HG03520 (cell line): ENCODE measurements around the gene LRRIQ4.

Experiments
- ATAC-seq: cut with Tn5 transposase; IDR thresholded peaks from one replicate; pipeline ENCODE4 v1.9.1; 2021; ENCODE audit warnings: mild to moderate bottlenecking, moderate library complexity; ENCODE audit not compliant: unreplicated experiment

LRRIQ4 gene

DNA sequence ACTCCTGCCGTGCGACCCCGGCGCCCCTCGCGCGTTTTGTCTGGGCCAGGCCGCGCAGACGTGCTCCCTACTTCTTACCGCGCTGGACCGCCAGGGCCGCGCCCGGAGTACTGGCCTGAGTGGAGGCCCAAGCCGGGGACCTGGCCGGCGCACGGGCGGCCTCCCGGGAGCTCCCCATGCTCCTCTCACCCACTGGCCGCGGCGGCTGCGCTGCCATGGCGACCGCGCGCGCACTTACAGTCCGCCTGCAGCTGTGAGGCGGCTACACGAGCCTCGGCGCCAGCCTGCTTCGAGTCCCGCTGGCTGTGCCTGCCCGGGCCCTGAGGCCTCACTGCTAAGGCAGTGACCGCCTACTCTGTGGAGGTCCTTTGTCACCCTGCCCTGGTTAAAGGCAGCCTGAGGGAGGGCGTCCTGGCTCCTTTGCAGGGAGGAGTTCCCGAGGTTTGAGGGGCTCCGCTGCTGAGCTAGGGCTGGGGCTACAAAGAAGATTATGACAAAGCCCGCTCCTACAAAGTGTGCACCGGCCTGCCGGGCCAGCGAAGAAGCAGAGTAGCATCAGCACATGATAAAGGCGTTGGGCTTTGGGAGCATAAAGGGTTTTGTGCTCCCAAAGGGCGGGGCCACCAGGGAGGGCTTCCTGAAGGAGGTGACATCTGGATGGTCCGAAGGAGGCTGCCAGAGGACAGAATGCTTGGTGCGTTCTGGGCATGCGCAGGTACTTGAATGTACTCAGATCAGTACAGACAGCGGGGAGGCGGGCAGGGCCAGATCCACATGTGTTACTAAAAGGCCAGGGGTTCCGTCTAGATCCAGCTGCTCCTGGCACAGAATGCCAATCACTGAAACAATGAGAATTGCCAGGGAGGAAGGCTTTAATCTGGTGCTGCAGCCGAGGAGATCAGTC, at the start of gene LRRIQ4, which contains the start of gene LRRC34:
Gene LRRIQ4 (plus strand): TSS at position 539 of the 904 bp plus-strand sequence. CDS start 9,052 bp downstream, outside the sequence.
Gene LRRC34 (minus strand): TSS at position 573 of the 904 bp plus-strand sequence. CDS start 356 bp downstream, at position 217.
- ATAC-seq, result peak; percentile 57

DNA sequence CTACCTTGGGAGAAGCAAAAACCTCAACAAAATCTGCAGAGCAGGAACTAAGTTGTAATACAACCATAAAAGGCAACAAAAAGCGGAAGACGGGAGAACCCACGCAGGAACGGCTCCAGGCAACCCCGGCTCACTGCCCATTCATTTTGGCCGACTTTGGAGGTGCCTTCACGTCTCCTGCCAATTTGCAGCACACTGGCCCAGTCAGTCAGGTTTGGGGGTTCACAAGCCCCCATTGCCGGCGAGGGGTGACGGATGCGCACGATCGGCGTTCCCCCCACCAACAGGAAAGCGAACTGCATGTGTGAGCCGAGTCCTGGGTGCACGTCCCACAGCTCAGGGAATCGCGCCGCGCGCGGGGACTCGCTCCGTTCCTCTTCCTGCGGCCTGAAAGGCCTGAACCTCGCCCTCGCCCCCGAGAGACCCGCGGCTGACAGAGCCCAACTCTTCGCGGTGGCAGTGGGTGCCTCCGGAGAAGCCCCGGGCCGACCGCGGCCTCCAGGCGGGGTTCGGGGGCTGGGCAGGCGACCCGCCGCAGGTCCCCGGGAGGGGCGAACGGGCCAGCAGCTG, 48.3 kb upstream of the LRRIQ4 start:
- peak; percentile 23 for ATAC-seq

DNA sequence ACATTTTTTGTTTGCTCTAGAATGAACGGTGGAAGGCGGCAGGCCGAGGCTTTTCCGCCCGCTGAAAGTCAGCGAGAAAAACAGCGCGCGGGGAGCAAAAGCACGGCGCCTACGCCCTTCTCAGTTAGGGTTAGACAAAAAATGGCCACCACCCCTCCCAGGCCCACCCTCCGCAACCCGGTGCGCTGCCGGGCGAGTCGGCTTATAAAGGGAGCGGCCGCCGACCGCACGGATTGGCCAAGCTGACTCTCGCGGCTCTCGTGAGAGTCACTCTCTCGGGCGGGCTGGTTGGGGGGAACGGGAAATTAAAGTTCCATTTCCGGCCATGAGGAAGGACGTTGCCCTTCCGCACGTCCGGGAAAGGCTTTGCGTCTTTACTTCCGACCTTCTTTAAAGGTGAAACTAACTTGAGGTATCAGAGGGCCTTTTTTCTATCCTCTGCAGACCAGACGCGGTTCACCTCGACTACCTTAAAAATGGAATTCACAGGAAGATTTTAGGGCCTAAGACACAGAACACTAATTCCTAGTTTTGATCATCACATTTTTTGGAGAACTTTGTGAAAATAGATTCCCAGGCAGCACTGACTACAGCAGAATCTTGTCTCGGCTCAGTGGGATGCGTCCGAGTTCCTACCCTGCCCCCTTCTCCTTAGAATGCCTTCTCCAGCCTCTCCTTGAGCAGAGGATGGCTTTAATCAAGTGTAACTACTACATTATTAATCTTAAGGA, 47.6 kb upstream of the LRRIQ4 start, which contains the start of gene TERC:
Gene TERC (minus strand): TSS at position 179 of the 731 bp plus-strand sequence.
- peak; percentile 75 for ATAC-seq

DNA sequence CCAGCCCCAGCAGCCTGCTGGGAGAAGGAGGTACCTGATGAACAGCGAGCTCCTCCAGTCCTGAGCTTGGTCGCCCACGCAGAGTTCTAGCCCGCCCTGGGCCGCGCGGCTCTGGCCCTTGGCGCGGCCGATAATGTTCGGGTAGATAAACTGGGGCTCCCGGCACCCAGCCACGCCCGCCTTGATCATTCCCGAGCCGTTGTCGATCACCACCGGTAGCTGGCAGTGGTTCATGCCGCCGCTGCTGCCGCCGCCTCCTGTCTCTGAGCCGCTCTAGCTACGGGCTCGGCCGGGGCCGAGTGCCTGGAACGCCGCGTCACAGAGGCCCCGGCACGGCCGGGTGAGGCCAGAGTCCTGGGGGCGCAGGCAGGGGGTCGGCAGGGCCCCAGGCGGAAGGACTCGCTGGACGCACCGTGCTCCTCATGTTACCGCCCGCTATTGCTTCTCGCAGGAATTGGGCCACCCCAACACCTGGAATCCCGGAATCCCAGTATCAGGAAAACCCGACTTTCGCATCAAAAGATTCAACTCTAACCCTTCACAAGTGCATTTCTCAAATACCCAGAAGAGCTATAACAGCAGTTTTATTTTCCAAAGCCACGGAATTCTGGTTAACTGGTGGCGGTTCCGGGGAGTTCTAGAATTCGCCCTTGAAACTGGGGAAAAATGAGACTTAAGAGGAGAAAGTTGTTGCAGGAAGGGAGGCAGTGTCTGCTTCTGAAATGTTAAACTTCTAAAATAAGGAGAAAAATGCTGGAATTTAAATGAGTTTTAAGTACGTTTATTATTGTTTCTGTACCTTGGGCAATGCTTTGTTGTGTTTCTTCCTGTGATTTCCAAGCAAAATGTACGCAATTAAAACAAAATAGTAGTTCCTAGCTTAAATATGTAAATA, 43.1 kb upstream of the LRRIQ4 start, which contains the start of gene ACTRT3:
Gene ACTRT3 (minus strand): TSS at position 275 of the 895 bp plus-strand sequence. CDS start 41 bp downstream, at position 234.
- ATAC-seq, result peak; percentile 25

DNA sequence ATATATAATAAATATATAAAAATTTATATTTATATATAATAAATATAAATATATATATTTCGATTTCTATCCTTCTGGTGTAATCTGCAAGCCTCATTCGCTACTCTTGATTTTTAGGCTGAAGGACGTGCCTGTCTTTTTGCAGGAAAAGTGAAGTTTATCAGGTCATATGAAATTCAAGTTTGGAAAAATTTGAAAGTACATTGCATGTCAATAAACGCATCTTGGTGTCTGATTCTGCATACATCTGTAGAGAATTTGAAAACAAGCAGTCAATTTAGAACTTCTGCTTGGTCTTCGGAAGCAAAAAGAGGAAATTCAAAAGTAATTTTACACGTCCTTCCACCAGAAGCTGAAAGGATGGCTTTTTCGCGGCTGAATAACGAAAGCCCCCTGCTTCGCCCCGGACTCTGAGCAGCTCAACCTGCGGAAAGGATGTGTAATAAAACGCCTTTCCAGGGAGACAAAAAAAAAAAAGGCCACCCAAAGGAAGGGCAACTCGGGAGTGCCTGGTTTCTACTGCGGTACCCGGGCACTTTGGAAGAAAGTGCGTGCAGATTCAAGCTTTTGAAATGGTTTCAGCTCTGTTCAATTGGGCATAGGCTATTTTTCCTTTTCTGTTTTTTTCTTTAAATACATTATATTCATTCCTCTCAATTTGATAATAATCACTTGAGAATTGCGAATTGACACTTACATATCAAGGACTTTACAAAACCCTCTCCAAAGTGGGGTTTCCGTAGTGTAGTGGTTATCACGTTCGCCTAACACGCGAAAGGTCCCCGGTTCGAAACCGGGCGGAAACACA, 41.0 kb upstream of the LRRIQ4 start:
- no peak for ATAC-seq

DNA sequence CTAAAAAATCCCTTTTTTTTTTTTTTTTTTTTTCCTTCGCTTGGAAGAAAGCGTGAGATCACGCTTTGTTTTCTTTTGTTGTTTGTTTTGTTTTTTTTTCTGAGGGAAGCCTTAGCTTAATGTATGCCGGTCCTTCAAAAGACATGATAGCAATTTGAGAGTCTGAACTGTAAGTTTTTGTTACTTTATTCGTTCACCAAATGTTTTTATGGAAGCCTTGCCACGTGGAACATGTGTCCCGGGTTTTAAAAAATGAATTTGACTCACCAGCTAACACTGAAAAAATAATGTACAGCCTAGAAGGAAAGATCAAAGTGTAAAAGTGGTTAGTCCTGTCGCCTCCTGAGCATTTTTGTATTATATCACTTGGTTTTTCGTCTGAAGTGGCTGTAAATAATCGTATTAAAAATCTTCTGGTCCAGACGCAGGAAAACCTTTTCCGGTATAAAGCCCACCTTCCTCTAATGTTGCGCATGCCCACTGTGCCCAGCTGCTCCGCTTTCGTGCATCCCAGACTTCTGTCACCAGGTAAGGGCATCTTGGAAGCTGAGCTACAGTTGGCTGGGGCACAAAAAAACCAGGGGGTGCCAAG, 40.3 kb upstream of the LRRIQ4 start:
- no peak for ATAC-seq

DNA sequence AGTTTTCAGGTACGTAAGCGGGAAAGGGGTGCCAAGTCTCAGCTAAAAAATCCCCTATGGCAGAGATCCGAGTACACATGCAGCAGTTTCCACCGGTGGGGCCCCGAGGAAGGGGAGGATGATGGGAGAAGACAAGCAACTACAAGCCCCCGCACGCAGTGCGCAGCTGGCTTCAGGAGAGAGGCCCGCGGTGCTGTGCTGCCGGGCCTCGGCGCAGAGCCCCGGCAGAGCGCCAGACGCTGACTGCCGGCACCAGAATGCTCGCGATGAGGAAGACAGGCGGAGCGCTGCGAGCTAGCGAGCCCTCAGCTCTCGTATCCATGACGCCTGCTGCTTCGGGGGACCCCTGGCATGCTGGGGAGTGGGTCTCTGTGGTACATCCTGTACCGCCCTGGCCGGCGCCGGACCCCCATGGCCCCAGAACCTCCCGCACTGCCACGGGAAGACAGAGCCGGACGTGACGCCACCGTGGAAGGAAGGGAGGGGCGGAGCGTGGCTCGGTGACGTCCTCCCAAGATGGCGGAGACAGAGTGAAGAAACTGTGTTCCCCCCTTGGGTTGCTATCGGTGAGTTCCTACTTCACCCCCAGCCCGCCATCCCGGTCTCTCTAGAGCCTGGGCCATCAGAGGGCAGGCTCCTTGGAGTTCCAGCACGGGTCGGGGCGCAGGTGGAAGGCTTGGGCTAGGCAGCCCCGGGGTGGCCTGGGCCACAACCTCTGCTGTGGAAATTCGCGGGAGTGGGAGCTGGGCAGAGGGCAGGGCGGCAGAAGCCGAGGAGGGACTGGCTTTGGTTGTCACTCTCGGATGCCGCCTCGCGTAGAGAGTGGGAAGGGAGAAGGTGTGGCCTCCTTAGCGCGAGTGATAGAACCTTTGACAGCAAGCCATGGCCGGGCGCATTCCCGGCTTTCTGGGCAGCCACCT, 39.5 kb upstream of the LRRIQ4 start, which contains the start of gene MYNN:
Gene MYNN (plus strand): TSS at position 500 of the 920 bp plus-strand sequence. CDS start 900 bp downstream, outside the sequence.
- ATAC-seq, result peak; percentile 76

DNA sequence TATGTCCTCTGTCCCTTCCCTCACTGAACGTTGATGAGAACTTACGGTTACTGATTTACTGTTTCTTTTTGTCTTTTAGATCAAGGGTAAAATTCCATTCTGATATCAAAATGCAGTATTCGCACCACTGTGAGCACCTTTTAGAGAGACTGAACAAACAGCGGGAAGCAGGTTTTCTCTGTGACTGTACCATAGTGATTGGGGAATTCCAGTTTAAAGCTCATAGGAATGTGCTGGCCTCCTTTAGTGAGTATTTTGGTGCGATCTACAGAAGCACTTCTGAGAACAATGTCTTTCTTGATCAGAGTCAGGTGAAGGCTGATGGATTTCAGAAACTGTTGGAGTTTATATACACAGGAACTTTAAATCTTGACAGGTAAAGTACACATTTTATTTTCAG, 38.5 kb upstream of the LRRIQ4 start:
- ATAC-seq, result no peak

DNA sequence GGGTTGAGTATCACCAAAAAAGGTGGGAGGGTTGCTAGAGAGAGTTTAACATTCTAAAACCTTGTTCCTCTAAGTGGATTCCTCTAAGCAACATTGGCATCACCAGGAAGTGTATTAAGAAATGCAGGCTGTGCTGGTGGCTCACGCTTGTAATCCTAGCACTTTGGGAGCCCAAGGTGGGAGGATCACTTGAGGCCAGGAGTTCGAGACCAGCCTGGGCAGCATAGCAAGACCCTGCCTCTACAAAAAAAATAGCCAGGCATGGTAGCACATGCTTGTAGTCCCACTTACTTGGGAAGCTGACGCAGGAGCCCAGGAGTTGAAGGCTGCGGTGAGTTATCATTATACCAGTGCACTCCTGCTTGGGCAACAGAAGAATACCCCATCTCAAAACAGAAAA, 34.8 kb upstream of the LRRIQ4 start:
- no peak for ATAC-seq

DNA sequence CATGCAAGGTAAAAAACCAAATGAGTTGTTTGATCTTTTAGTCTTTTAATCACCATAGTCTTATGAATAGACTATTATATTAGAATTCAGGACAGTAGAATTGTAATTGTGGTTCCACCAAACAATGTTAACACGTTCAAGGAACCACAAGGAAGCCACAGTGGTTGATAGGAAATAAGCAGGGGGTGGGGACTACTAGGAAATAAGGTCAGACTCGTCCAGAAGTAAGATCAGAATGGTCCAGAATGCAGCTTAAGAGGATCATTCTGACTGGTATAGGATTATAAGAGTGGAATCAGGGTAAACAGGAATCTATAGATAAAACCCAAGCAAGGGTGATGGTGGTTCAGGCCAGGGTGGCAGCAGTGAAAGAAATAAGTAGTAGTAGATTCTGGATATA, 31.9 kb upstream of the LRRIQ4 start:
- ATAC-seq, result no peak

DNA sequence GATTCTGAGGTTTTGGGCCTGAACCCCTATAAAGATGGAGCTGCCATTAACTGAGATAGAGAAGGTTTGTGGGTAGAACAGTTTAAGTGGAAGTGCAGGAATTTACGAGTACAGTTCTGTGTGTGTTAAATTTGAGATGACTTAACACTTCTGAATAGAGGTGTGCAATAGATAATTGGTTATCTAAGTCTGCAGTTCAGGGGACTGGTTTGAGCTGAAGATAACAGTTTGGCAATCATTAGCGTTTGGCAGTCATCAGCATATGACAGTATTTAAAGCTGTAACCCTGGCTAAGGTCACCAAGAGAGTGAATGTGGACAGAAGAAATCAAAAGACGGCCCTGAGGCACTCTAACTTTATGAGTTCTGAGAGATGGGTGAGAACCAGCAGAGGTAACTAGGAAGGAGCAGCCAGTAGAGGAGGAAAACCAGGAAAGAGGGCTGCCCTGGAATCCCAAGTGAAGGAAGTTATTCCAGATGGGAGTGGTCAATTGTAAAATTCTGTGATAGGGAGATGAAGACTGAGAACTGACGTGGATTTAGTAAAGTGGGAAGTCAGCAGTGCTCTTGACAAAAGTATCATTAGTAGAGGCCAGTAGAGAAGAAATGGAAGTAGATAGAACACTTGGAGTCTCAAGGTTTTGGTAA, 31.3 kb upstream of the LRRIQ4 start:
- no peak for ATAC-seq

DNA sequence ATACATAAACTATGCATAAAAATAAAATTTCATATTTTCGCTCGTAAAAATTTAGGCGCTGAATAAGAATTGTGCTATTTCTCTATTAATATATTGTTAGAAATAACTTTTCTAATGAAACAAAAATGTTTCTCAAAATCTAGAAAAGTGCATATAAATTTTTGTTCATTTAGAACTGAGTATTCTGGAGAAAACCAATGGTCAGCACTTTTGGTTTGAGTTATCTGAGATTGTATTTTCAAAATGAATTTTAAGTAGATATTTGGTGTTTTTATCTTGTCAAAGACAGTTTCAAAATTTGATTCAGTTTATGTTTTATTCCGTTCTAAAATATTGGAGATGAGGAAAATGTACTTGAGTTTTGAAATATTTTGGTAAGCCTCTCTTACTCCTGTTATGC, 25.6 kb upstream of the LRRIQ4 start:
- no peak for ATAC-seq

DNA sequence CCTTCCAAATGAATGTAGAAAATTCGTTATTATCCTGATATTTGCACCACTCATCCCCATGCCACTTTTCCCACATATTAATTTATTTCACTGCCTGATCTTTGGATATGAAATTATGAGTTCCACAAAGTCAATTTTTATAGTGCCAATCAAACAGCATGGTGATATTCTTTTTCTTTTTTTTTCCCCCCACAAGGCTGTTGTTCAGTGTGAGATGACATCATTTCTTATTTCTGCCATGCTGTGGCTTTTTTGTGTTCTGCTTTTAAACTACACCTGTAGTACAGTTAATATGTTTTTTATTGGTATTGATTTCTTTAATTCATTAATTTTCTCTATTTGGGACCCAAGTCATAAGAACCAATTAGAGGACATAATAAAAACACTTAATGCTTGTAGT, 24.9 kb upstream of the LRRIQ4 start:
- ATAC-seq, result no peak

DNA sequence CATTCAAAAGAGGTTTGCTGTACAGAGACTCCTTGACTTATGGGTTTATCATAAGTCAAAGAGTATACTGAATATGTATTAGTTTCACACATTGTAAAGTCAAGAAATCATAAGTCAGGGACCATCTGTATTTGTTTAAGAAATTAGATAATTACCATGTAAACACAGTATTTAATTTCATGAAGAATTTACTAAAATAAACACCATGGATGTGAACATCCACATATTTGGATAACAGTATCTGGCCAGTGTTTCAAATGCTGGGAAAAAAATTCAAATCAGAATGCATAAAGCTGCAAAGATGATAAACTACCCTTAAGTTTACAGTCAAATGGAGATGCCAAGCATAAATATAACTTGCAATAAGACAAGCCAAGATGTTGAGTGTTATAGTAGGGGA, 22.5 kb upstream of the LRRIQ4 start:
- no peak for ATAC-seq

DNA sequence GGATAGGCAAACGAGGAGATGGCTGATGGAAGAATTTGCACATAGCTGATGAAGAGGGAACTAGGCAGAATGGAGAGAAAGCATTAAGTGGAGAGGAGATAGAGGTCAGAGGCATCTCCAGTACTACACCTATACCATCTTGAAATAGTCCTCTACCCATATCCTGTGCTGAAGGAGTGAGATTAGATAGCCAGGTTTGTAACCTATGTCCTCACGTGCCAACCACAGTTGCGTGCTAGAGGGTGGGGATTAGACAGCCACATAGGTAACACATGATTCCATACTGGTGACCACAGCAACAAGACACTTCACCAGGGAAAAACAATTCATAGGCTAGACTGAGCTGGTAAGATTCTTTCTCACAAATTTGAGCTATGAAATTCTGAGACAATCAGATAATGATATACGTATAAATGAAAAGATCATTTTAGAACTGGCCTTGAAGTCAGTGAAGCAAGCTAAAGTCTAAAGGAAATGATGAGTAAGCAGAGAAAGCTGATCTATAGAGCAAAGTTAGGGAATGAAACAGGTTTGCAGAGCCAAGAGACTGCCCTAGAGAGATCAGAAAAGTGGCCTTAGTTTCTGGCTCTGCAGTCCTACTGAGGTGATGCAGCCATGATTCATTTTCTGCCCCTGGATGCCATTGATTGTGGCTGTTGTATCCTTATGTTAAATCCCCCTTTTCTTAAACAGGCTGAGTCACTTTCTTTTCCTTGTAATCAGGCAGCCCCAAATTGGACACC, 21.8 kb upstream of the LRRIQ4 start:
- no peak for ATAC-seq

DNA sequence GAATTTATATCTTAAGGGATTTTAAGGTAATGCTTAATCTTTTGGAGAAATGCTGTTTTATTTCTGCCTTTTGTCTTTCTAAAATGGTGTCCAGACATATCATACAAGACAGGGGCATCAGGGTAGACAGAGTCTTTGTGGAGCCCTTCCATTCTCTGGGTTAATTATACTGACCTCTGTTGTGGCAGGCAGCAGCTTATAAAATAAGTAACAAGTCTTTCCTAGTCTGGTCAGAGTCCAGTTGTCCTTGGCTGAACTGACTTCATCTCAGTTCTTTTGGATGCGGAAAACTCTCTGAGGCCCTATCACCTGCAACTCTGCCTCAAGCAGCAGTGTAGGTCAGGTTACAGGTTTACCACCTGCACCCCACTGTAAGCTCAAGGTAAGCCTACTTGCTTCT, 20.3 kb upstream of the LRRIQ4 start:
- no peak for ATAC-seq

DNA sequence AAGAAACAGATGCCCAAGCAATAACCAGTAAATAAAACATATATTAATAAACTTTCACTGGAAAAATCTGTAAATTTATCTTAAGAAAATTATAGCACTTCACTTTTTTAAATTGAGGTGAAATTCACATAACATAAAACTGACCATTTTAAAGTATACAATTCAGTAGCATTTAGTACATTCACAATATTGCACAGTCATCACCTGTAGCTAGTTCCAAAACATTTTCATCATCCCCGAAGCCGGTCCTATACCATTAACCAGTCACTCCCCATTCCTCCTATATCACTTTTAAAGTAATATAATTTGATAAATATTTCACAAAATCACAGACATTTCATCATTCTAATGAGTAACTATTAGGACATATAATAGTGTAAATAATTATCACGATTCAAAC, 8.0 kb upstream of the LRRIQ4 start:
- ATAC-seq, result no peak
